Naive thymus-derived CD4-positive, alpha-beta T cell (primary cell): ENCODE data around the gene GALNT10. TPM values are rescaled to one million over a fixed set of nuclear protein-coding genes. Genes with fewer than 3 reads are reported as not detected.

ENCODE experiments used
- ATAC-seq: fragments of 150-1000 bp; cut with Tn5 transposase; 2 replicates; pipeline ENCODE4 v1.10.0; 2021; ENCODE audit warnings: mild to moderate bottlenecking, moderate library complexity
- CTCF ChIA-PET: fragments of 350-600 bp; sonication (Branson Sonifier 250); formaldehyde crosslinking; loops from one replicate; lab custom pipeline; 2021; ENCODE audit warnings: antibody characterized with exemption; lab: Charles Lee
- POLR2A ChIA-PET: fragments of 350-600 bp; sonication (Branson Sonifier 250); formaldehyde crosslinking; loops from one replicate; lab custom pipeline; 2021; ENCODE audit warnings: antibody characterized with exemption, inconsistent platforms; lab: Charles Lee
- DNase-seq, 9 donors: peaks; one replicate each; pipeline versions ENCODE4 v3.0.0 to v3.0.0-alpha.2; 2020 to 2022; ENCODE audit warnings: mixed read lengths in 1 of 9
- H3K27ac ChIP-seq: one replicate; pipeline ENCODE4 v1.7.0; 2013; ENCODE audit warnings: mild to moderate bottlenecking, low read depth, low read length, moderate library complexity
- H3K27me3 ChIP-seq, 2 donors: one replicate each; pipeline ENCODE4 v1.7.0; 2013; ENCODE audit warnings: low read length in 2 of 2, mild to moderate bottlenecking in 2 of 2, moderate library complexity in 2 of 2; ENCODE audit not compliant: control insufficient read depth in 2 of 2, insufficient read depth in 2 of 2
- H3K36me3 ChIP-seq, 3 experiments: 1 replicate in 2 of 3; 2 replicates in 1 of 3; pipeline ENCODE4 v1.7.0; 2013; ENCODE audit warnings: low read length in 3 of 3, mild to moderate bottlenecking in 3 of 3, moderate library complexity in 1 of 3; ENCODE audit not compliant: insufficient read depth in 3 of 3, control insufficient read depth in 2 of 3
- H3K4me1 ChIP-seq, 2 donors: one replicate each; pipeline ENCODE4 v1.7.0; 2013; ENCODE audit warnings: low read length in 2 of 2, mild to moderate bottlenecking in 2 of 2, moderate library complexity in 1 of 2; ENCODE audit not compliant: control insufficient read depth in 2 of 2, insufficient read depth in 2 of 2
- H3K4me3 ChIP-seq: 2 replicates; pipeline ENCODE4 v1.7.0; 2013; ENCODE audit warnings: mild to moderate bottlenecking, low read length
- H3K9me3 ChIP-seq, 3 experiments: 1 replicate in 2 of 3; 2 replicates in 1 of 3; pipeline ENCODE4 v1.7.0; 2013; ENCODE audit warnings: low read length in 3 of 3; ENCODE audit not compliant: control insufficient read depth in 2 of 3
- H3K27ac Mint-ChIP-seq, 9 donors: one replicate each; pipeline ENCODE4 v1.8.0; 2020 to 2022; ENCODE audit warnings: mixed read lengths in 9 of 9, mild to moderate bottlenecking in 8 of 9, moderate library complexity in 5 of 9, inconsistent platforms in 2 of 9
- H3K27me3 Mint-ChIP-seq, 5 donors: one replicate each; pipeline ENCODE4 v1.8.0; 2021 to 2022; ENCODE audit warnings: mixed read lengths in 5 of 5, mild to moderate bottlenecking in 1 of 5
- H3K36me3 Mint-ChIP-seq, 5 donors: one replicate each; pipeline ENCODE4 v1.8.0; 2020 to 2022; ENCODE audit warnings: mixed read lengths in 5 of 5, mild to moderate bottlenecking in 3 of 5, inconsistent platforms in 1 of 5
- H3K4me1 Mint-ChIP-seq, 7 donors: one replicate each; pipeline ENCODE4 v1.8.0; 2020 to 2022; ENCODE audit warnings: mixed read lengths in 7 of 7, mild to moderate bottlenecking in 3 of 7, inconsistent platforms in 1 of 7
- H3K4me3 Mint-ChIP-seq, 10 donors: one replicate each; pipeline ENCODE4 v1.8.0; 2020 to 2022; ENCODE audit warnings: mild to moderate bottlenecking in 10 of 10, mixed read lengths in 10 of 10, moderate library complexity in 6 of 10, inconsistent platforms in 2 of 10
- H3K9me3 Mint-ChIP-seq, 11 donors: one replicate each; pipeline ENCODE4 v1.8.0; 2020 to 2022; ENCODE audit warnings: mixed read lengths in 11 of 11, mild to moderate bottlenecking in 4 of 11, inconsistent platforms in 1 of 11, moderate library complexity in 1 of 11
- intact Hi-C, 2 donors: fragments of 100-400 bp; cut with micrococcal nuclease; formaldehyde crosslinking; loops; one replicate each; pipeline ENCODE4 v1.15.1; 2023
- polyA plus RNA-seq, 2 donors: library from polyadenylated mRNA; unstranded; fragments of 300-500 nt; fragmentation: Illumina TruSeq; gene quantifications; one replicate each; pipeline ENCODE4 v1.2.3, GENCODE V29; 2021
- total RNA-seq, 6 experiments: library from RNA in 5 of 6; stranded (reverse) in 5 of 6; gene quantifications; 1 replicate in 5 of 6; 2 replicates in 1 of 6; pipeline ENCODE4 v1.2.3 and lab custom pipeline; 2021 to 2026

The GALNT10 gene
- total and polyA plus RNA-seq, 7 experiments from 2014 or later: 6.2 to 56.4 (median 24.8) TPM

DNA sequence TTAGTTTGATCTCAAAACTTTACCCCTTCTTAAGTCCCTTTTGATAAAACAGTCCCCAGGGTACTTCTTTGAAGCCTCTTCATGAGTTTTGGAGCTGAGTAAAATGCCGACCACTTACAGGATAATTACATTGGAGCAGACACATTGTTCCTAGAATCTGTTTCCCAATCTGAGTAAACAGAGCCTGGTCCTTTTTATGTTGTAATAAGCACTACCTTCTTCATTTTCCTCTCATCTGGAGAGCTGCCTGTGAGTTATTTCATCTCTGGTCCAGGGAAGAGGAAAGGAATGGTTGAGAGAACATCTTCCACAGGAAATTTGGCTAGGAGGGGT, 26.3 kb upstream of the GALNT10 start:
- Histone ChIP-seq H3K9me3 (no peaks in the 10 kb centered on the region), H3K4me3 (no peak overlapping the region), H3K27ac (no peak overlapping the region), H3K27me3 (no peaks in the 10 kb centered on the region), H3K36me3 (no peaks in the 10 kb centered on the region), H3K4me1 (no peaks in the 10 kb centered on the region)
- H3K4me1 Mint-ChIP-seq: no peaks in the 10 kb centered on the region
- no peak for DNase-seq
- intact Hi-C loops: no loop called here
- ATAC-seq: no peak
- H3K4me3 Mint-ChIP-seq: no peak overlapping the region
- no peaks in the 10 kb centered on the region for H3K36me3 Mint-ChIP-seq
- ChIA-PET POLR2A (no interaction called here), CTCF (interaction anchor here (0.6 kb wide), 1 partner anchor 11 kb away, joined by 3 read pairs; no protein-coding TSS in a partner anchor)
- no peak overlapping the region for H3K27ac Mint-ChIP-seq
- no peaks in the 10 kb centered on the region for H3K9me3 Mint-ChIP-seq
- peaks cover 17 to 57% (median 25%) of the 10 kb centered on the region in 5 donors for H3K27me3 Mint-ChIP-seq

DNA sequence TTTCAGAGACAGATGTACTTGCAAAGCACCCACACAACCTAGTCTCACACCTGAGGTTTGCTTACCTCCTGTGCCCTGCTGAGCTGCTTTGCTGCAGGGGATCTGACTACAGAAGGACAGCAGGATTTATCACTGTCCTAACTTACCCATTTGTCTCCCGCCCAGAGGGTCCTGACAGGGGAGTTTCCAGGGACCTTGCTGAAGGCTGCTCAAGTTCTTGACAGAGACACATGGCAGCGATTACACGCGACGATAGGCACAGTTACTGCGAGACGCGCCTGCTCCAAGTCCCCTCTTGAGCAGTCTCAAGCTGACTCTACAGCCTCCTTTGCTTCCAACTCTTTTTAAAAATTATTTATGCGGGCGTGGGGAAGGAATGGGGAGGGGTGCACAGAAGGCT, 24.6 kb upstream of the GALNT10 start:
- no peak for ATAC-seq
- POLR2A ChIA-PET: no interaction called here
- no peaks in the 10 kb centered on the region for H3K36me3 Mint-ChIP-seq

DNA sequence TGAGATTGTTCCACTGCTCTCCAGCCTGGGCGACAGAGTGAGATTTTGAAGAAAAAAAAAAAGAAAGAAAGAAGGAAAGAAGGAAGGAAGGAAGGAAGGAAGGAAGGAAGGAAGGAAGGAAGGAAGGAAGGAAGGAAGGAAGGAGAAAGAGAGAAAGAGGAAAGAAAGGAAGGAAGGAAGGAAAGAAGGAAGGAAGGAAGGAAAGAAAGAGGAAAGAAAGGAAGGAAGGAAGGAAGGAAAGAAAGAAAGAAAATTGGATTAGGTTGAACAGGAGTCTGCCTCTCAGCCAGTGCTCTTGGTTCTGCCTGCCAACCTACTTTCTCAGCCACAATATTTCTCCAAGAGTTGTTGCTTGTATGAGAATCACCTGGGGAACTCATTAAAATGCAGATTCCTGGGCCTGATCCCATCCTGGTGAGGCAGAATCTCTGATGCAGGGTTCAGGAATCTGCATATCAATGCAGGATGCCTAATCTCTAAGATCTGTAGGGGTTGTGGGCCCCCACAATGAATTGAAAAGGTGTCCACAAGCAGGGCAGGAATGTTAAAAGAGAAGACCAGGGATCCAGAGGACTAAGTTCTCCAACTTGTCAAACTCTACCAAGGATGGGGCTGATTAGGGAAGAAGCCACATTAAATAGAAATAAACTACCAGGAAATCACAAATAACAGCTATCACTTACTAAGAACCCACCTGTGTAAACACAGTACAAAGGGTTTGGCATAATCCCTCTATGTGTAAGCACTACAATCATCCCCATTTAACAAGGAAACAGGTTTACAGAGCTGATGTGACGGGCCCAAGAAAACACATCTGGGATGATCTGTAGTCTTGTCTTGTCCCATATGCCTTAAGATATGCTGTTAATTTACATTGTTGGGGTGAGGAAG, 23.4 kb upstream of the GALNT10 start:
- no peaks in the 10 kb centered on the region for H3K27me3 ChIP-seq
- ChIA-PET POLR2A (no interaction called here), CTCF (interaction anchor here (1.0 to 1.1 kb wide), 2 partner anchors 8 to 17 kb away, joined by 3 read pairs; no protein-coding TSS in a partner anchor)
- no peaks in the 10 kb centered on the region for H3K36me3 ChIP-seq
- H3K27ac ChIP-seq: no peak overlapping the region
- peaks cover 0 to 4% (median 0%) of the 10 kb centered on the region in 7 donors for H3K4me1 Mint-ChIP-seq
- peaks cover 17 to 34% (median 30%) of the 10 kb centered on the region in 5 donors for H3K27me3 Mint-ChIP-seq
- no peak for DNase-seq
- H3K9me3 ChIP-seq: no peaks in the 10 kb centered on the region
- no peak for ATAC-seq
- no peaks in the 10 kb centered on the region for H3K36me3 Mint-ChIP-seq
- no peak overlapping the region for H3K27ac Mint-ChIP-seq
- H3K4me1 ChIP-seq: no peaks in the 10 kb centered on the region
- H3K4me3 Mint-ChIP-seq: no peak overlapping the region
- no peak overlapping the region for H3K4me3 ChIP-seq
- H3K9me3 Mint-ChIP-seq: peaks cover 0 to 2% (median 0%) of the 10 kb centered on the region in 11 donors
- intact Hi-C loops: no loop called here

More for the DNA sequence above, 24.6 kb upstream of the GALNT10 start:
- intact Hi-C loops: no loop called here
- H3K36me3 ChIP-seq: no peaks in the 10 kb centered on the region
- no peak overlapping the region for H3K4me3 Mint-ChIP-seq
- H3K9me3 Mint-ChIP-seq: peaks cover 0 to 2% (median 0%) of the 10 kb centered on the region in 11 donors
- H3K9me3 ChIP-seq: no peaks in the 10 kb centered on the region
- H3K4me1 Mint-ChIP-seq: no peaks in the 10 kb centered on the region
- CTCF ChIA-PET: interaction anchor here (1.0 to 1.1 kb wide), 3 partner anchors 8 to 19 kb away, joined by 3 read pairs; no protein-coding TSS in a partner anchor
- no peak overlapping the region for H3K27ac Mint-ChIP-seq
- no peak for DNase-seq
- no peak overlapping the region for H3K4me3 ChIP-seq
- no peak overlapping the region for H3K27ac ChIP-seq
- H3K27me3 ChIP-seq: no peaks in the 10 kb centered on the region
- peaks cover 17 to 44% (median 31%) of the 10 kb centered on the region in 5 donors for H3K27me3 Mint-ChIP-seq
- no peaks in the 10 kb centered on the region for H3K4me1 ChIP-seq

DNA sequence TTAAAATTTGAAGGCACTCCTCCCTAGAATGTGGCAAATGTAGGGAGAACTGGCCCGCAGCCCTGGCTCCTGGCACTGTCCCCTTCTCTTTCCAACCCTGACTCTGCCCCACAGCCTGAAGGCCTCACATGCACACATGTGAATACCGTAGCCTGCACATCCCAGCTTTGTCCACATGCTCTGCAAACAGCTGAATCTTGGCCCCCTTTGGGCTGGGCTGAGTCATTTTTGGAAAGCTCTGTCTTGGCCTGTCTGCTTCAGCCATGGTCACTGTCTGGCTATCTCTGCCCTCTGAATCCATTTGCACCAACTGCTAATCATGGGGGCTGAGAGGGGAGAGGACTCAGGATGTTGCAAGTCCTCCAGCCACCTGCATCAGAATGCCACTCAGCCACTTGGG, 22.1 kb upstream of the GALNT10 start:
- POLR2A ChIA-PET: no interaction called here
- Mint-ChIP-seq H3K9me3 (peaks cover 0 to 2% (median 0%) of the 10 kb centered on the region in 11 donors), H3K4me3 (no peak overlapping the region), H3K27ac (no peak overlapping the region), H3K36me3 (no peaks in the 10 kb centered on the region), H3K27me3 (peaks cover 9 to 29% (median 21%) of the 10 kb centered on the region in 5 donors), H3K4me1 (peaks cover 0 to 7% (median 0%) of the 10 kb centered on the region in 7 donors)
- H3K4me1 ChIP-seq: no peaks in the 10 kb centered on the region
- no peaks in the 10 kb centered on the region for H3K9me3 ChIP-seq
- intact Hi-C loops: no loop called here
- no peak overlapping the region for H3K27ac ChIP-seq
- H3K4me3 ChIP-seq: no peak overlapping the region
- DNase-seq (no peak), ATAC-seq (no peak)
- CTCF ChIA-PET: no interaction called here
- H3K36me3 ChIP-seq: no peaks in the 10 kb centered on the region
- no peaks in the 10 kb centered on the region for H3K27me3 ChIP-seq

DNA sequence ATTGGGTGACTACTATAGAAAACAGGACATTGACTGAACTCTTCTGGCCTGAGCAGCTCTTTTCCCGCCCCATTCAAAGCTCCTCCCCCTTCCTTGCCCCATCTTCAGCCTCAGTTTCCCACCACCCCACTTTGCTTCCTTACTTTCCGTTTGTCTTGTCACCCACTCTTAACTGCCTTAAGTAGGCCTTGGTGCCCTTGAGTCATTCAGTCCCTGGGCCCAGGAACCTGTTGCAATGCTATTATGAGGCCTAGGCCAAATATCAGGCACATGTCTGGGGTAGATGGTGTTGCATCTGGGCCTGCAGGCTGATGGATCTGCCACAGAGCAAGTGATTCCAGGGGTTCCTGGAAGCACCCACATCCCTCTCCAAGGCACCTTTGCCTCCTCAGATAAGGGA, 17.7 kb upstream of the GALNT10 start:
- peaks cover 0 to 19% (median 0%) of the 10 kb centered on the region in 7 donors for H3K4me1 Mint-ChIP-seq
- no peaks in the 10 kb centered on the region for H3K27me3 ChIP-seq
- ATAC-seq (no peak), DNase-seq (no peak)
- H3K36me3 Mint-ChIP-seq: no peaks in the 10 kb centered on the region
- intact Hi-C loops: no loop called here
- H3K27ac Mint-ChIP-seq: no peak overlapping the region
- H3K9me3 Mint-ChIP-seq: peaks cover 0 to 2% (median 0%) of the 10 kb centered on the region in 11 donors
- H3K36me3 ChIP-seq: no peaks in the 10 kb centered on the region
- H3K4me3 Mint-ChIP-seq: no peak overlapping the region
- H3K9me3 ChIP-seq: no peaks in the 10 kb centered on the region
- CTCF ChIA-PET: no interaction called here
- H3K4me1 ChIP-seq: no peaks in the 10 kb centered on the region
- POLR2A ChIA-PET: no interaction called here
- no peak overlapping the region for H3K27ac ChIP-seq
- peaks cover 0 to 6% (median 0%) of the 10 kb centered on the region in 5 donors for H3K27me3 Mint-ChIP-seq
- H3K4me3 ChIP-seq: no peak overlapping the region

DNA sequence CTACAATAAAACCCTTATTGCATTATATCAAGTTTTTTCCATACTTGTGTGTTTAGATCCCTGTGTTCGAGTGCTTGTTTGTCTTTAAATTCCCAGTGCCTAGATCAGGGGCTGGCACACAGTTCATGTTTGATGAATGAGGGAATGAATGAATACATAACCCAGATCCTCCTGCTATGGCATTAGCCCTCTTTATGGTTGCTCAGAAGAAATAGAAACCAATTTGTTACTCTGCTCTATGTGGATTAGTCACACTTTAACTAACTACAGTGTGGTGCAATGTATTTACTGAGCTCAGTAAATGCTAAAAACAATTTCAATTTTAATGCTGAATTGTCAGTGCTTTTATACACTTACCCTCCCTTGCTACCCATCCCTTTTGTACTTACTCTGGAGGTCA, 16.4 kb upstream of the GALNT10 start:
- ATAC-seq (no peak), DNase-seq (no peak)
- peaks cover 0 to 2% (median 0%) of the 10 kb centered on the region in 11 donors for H3K9me3 Mint-ChIP-seq
- H3K36me3 Mint-ChIP-seq: no peaks in the 10 kb centered on the region
- Histone ChIP-seq H3K27me3 (no peaks in the 10 kb centered on the region), H3K4me1 (no peaks in the 10 kb centered on the region), H3K27ac (no peak overlapping the region), H3K36me3 (no peaks in the 10 kb centered on the region), H3K9me3 (no peaks in the 10 kb centered on the region), H3K4me3 (no peak overlapping the region)
- peaks cover 0 to 21% (median 0%) of the 10 kb centered on the region in 7 donors for H3K4me1 Mint-ChIP-seq
- CTCF ChIA-PET: interaction anchor here (0.6 to 1.3 kb wide), 4 partner anchors 8 to 199 kb away, joined by 3 to 4 read pairs (median 4); no protein-coding TSS in a partner anchor
- H3K4me3 Mint-ChIP-seq: no peak overlapping the region
- no peak overlapping the region for H3K27ac Mint-ChIP-seq
- intact Hi-C loops: no loop called here
- POLR2A ChIA-PET: interaction anchor here (0.7 kb wide), 1 partner anchor 88 kb away, joined by 5 read pairs; no protein-coding TSS in a partner anchor
- peaks cover 6 to 11% (median 8%) of the 10 kb centered on the region in 5 donors for H3K27me3 Mint-ChIP-seq
